HG02973 (cell line): ENCODE data around the gene TAF4.
"Not testable (repeated sequence)": the region's sequence is repeated elsewhere in the genome, so short reads cannot be mapped to it uniquely, and the experiment has no call there.

Source experiments
- ATAC-seq: cut with Tn5 transposase; IDR thresholded peaks from one replicate; pipeline ENCODE4 v1.9.1; 2021; ENCODE audit warnings: moderate library complexity; ENCODE audit not compliant: unreplicated experiment

The TAF4 gene

DNA sequence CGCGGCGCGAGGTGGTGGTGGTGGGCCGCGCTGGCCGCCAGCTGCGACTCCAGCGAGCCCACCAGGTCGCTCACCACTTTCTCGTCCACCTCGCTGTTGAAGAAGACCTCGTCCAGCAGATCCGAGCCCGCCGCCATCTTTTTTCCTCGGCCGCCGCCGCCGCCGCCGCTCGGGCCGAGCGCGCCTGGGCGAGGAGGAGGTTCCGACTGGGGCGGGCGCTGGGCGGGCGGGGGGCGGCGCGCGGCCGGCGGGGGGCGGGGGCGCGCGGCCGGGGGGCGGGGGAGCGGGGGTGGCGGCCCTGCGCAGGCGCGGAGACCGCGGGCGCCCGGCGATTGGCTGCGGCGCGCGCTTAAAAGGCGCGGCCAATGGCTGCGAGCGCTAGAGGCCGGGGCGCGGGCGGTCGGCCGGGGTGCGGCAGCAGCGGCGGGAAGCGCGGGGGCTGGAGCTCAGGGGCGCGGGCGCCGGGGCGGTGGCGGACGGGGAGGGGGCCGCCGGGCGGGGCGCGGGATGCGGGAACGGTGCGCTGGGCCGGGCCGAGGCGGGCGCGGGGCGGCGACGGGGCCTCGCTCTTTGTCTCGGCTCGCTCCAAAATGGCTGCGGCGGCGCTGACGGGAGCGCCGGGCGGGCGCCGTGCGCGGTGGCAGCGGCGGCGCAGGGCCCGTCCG, at the start of gene TAF4:
Gene TAF4, minus strand, starts transcription at position 208 of the 665 bp plus-strand sequence. Its CDS starts 71 bp downstream, at position 137.
- ATAC-seq: peak; percentile 63

GRCh38 chr20:62114894-62115293, 49.2 kb upstream of the TAF4 start:
- ATAC-seq: no peak

- no peak for ATAC-seq
These were observed 46.7 kb upstream of the TAF4 start for GRCh38 chr20:62112368-62112767.

GRCh38 chr20:62111148-62111547, 45.5 kb upstream of the TAF4 start:
- ATAC-seq: no peak

DNA sequence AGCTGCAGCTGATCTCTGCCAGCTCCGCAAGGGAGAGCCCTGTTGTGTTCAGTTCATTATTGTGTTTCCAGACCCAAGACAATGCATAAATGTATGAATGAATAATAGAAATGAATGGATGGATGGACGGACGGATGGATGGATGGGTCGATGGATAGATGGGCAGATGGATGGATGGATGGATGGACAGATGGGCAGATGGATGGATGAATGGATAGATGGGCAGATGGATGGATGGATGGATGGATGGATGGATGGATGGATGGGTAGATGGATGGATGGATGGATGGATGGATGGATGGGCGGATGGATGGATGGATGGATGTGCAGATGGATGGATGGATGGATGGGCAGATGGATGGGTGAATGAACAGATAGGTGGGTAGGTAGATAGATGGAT, 39.9 kb upstream of the TAF4 start:
- no peak for ATAC-seq

DNA sequence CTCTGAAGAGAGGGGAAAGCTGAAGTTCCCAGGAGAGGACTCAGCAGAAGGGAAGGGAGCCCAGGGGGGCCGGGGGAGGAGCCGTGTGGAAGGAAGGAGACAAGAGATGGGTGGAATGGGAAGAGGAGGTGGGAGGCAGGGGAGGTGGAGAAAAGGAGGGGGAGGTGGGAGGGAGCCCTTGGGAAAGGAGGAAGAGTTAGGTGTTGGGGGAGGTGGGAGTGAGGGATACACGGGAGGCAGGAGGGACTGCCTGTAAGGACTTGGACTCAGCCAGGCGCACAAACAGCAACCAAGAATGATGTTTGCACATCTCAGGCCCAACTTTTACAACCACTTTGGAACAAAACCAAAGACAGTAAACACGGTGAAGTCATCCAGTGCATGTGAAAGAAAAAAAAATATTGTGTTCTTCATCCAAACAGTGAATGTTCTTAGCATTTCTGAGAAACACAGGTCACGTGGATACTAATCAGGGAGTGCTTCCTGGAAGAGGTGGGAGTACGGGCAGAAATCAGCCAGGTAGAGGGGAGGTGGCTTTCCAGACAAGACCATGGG, 39.2 kb upstream of the TAF4 start:
- no peak for ATAC-seq

DNA sequence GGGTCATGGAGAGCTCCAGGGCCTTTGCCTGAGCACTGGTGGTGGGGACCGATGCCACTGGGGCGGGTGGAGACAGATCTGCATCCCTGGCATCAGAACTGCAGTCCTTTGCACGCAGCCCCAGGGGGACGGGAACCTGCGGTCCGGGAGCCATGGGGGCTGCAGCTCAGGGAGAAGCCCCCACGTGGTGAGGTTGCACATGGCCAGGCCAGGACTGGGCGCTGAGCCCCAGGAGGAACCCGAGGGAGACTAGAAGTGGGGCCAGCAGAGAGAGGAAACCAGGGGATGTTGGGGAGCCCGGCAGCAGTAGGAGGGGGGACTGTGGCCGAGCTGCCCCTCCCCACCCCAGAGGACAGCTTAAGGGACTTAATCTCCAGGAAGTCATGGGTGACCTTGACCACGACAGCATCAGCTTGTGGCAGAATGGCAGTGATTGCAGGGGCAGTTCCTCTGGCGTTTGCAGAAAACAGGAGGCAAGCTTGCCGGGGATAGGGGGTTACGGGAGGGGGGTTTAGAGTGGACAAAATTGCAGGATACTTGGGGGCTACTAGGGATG, 38.6 kb upstream of the TAF4 start:
- ATAC-seq: no peak

DNA sequence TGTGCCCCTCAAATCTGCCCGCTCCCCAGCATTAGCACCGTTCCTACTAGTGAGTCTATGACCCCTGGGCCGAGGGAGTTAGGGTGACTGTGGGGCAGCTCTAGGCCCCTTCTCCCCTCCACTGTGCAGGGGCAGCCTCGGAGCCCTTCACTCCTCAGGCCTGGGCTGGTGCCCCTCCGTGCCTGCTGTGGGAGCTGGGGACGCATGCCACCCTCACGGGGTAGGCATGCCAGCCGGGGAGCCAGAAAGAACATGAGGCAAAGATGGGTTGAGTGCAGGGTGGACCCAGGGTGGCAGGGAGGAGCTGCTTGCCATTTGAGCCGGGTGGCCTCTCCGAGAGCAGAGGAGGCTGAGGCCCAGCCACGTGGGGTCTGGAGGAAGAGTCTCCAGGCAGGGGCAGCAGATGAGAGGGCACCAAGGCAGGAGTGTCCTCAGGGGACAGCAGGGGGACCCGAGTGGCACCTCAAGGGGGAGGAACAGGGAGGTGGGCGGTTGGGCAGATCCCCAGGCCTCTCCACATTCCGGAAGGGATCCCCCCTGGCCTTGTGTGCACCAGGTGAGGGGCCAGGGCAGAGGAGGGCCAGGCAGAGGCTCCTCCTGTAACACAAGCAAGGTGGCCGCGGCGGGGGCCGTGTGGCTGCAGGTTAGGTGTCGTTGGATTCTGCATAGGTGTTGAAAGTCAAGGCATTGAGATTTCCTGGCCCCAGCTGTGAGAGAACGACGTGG, 38.0 kb upstream of the TAF4 start:
- no peak for ATAC-seq

- ATAC-seq: no peak
These were observed 35.4 kb upstream of the TAF4 start for GRCh38 chr20:62101078-62101477.

- ATAC-seq: no peak
These were observed 32.3 kb upstream of the TAF4 start for GRCh38 chr20:62097881-62098407.

GRCh38 chr20:62096421-62097380, 31.0 kb upstream of the TAF4 start:
- no peak for ATAC-seq

GRCh38 chr20:62089393-62089792, 23.7 kb upstream of the TAF4 start:
- ATAC-seq: no peak

DNA sequence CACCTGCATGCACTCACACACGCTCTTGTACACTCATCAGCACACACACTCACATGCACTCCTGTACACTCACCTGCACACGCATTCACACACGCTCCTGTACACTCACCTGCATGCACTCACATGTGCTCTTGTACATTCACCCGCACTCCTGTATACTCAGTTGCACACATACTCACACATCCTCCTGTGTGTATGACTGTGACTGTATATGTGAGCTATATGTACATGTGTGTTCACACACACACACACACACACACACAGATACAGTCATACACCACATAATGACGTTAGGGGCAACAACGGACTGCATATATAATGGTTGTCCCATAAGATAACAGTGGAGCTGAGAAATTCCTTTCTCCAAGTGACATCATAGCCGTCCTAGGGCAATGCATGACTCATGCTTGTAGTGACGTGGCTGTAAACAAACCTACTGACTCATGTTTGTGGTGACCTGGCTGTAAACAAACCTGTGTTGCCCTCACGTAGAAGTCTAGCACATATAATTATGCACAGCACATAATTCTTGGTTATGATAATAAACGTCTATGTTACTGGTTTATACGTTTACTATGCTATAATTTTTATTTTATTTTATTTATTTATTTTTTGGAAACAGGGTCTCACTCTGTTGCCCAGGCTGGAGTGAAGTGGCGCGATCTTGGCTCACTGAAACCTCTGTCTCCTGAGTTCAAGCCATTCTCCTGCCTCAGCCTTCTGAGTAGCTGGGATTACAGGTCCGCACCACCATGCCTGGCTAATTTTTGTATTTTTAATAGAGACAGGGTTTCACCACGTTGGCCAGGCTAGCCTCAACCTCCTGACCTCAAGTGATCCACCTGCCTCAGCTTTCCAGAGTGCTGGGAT, 22.8 kb upstream of the TAF4 start:
- no peak for ATAC-seq

DNA sequence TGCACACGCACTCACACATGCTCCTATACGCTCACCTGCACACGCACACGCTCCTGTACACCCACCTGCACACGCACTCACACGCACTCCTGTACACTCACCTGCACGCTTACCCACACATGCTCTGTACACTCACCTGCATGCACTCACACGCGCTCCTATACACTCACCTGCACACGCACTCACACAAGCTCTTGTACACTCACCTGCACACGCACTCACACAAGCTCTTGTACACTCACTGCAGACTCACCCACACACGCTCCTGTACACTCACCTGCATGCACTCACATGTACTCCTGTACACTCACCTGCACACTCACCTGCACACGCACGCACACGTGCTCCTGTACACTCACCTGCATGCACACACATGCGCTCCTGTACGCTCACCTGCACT, 22.0 kb upstream of the TAF4 start:
- ATAC-seq: no peak

GRCh38 chr20:62087227-62087626, 21.5 kb upstream of the TAF4 start:
- ATAC-seq: no peak

- ATAC-seq: no peak
These were observed 19.5 kb upstream of the TAF4 start for GRCh38 chr20:62085206-62085605.

DNA sequence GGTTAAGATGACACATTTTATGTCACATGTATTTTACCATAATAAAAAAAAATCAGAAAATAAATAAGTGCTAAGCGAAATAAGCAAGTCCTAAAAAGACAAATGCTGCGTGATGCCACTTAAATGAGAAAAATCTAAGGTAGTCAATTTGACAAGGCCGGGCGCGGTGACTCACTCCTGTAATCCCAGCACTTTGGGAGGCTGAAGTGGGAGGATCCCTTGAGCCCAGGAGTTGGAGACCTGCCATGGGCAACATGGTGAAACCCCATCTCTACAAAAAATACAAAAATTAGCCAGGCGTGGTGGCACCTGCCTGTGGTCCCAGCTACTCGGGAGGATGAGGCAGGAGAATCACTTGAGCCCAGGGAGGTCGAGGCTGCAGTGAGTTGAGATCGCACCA, 18.5 kb upstream of the TAF4 start:
- ATAC-seq: not testable (repeated sequence)

DNA sequence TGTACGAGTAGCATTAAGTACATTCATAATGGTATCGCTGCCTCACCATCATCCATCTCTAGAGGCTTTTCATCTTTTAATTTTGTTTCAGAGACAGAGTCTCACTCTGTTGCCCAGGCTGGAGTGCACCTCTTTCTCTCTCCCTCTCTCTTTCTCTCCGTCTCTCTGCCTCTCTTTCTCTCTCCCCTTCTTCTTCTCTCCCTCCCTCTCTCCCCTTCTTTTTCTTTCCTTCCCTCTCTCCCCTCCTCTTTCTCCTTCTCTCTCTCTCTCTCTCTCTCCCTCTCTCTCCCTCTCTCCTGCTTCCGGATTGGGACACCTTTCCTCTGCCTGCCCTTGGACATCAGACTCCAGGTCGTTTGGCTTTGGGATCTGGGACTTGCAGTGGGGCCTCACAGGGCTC, 17.6 kb upstream of the TAF4 start:
- ATAC-seq: no peak

GRCh38 chr20:62080249-62080990, 14.7 kb upstream of the TAF4 start:
- no peak for ATAC-seq
